ENCODE data around the gene FLNB.

FLNB gene

GRCh38 chr3:58191361-58191991 is 183.3 kb downstream of the FLNB start:
- no peak for DNase-seq (ENCODE audit: low read depth)
- TF ChIP-seq, protein P1, sequence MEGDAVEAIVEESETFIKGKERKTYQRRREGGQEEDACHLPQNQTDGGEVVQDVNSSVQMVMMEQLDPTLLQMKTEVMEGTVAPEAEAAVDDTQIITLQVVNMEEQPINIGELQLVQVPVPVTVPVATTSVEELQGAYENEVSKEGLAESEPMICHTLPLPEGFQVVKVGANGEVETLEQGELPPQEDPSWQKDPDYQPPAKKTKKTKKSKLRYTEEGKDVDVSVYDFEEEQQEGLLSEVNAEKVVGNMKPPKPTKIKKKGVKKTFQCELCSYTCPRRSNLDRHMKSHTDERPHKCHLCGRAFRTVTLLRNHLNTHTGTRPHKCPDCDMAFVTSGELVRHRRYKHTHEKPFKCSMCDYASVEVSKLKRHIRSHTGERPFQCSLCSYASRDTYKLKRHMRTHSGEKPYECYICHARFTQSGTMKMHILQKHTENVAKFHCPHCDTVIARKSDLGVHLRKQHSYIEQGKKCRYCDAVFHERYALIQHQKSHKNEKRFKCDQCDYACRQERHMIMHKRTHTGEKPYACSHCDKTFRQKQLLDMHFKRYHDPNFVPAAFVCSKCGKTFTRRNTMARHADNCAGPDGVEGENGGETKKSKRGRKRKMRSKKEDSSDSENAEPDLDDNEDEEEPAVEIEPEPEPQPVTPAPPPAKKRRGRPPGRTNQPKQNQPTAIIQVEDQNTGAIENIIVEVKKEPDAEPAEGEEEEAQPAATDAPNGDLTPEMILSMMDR (IDR thresholded peaks at IDR 0.05; ENCODE audit: control insufficient read depth, insufficient read depth, low read depth, low read length, missing control alignments): no peak
- H3K4me3 ChIP-seq (ENCODE audit: control insufficient read depth, low read depth, low read length): no peak overlapping the region

- H3K4me3 ChIP-seq (ENCODE audit: control insufficient read depth, low read depth, low read length): no peak overlapping the region
- TF ChIP-seq, protein P1 (IDR thresholded peaks at IDR 0.05; ENCODE audit: control insufficient read depth, insufficient read depth, low read depth, low read length, missing control alignments): no peak
- DNase-seq (ENCODE audit: low read depth): no peak
Measured at GRCh38 chr3:58192069-58192468, 183.8 kb downstream of the FLNB start.

DNA sequence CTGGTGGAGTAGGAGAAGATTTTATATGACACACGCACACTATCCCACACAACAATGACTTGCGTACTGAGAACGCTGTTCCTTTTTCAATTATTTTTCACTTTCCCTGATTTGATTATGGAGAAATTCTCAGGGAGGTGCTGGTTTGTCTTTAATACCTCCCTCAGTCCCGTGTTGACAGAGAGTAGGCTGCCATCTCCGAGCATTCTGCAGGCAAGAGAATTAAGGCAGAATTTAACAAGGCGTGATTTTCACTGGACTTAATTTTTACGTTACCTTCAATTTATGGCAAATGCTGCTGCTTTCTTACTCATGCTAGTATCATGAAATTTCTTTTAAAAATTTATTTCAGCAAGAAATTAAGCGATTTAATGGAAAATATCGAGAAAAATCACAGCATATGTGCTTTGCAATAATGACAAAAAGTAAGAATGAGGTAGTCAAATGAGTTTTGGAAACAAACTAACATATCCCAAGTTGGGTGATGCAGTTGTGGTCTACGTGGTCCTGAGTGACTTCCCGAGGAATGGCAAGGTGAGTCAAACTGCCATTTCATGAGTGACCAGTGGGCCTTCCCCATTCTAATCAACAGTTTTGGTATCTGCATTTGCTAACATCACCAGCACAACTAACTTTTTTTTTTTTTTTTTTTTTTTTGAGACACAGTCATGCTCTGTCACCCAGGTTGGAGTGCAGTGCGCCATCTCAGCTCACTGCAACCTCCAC is 185.6 kb downstream of the FLNB start:
- TF ChIP-seq, protein P1 (IDR thresholded peaks at IDR 0.05; ENCODE audit: control insufficient read depth, insufficient read depth, low read depth, low read length, missing control alignments): no peak
- DNase-seq (ENCODE audit: low read depth): no peak
- H3K4me3 ChIP-seq (ENCODE audit: control insufficient read depth, low read depth, low read length): no peak overlapping the region

DNA sequence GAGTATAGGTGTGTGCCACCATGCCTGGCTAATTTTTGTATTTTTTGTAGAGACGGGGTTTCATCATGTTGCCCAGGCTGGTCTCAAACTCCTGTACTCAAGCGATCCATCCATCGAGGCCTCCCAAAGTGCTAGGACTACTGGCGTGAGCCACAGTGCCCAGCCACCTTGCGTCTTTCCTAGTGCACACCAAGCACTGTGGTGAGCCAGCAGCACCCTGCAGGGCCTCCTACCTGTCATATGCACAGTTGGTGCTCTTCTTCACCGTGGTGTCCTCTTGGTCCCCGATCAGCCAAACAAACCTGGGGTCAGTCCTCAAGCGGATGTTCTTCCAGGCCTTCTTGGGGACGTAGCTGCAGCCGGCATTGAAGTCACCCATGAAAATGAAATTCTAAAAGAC is 189.4 kb downstream of the FLNB start:
- TF ChIP-seq, protein P1 (IDR thresholded peaks at IDR 0.05; ENCODE audit: control insufficient read depth, insufficient read depth, low read depth, low read length, missing control alignments): no peak
- no peak for DNase-seq (ENCODE audit: low read depth)
- no peak overlapping the region for H3K4me3 ChIP-seq (ENCODE audit: control insufficient read depth, low read depth, low read length)

DNA sequence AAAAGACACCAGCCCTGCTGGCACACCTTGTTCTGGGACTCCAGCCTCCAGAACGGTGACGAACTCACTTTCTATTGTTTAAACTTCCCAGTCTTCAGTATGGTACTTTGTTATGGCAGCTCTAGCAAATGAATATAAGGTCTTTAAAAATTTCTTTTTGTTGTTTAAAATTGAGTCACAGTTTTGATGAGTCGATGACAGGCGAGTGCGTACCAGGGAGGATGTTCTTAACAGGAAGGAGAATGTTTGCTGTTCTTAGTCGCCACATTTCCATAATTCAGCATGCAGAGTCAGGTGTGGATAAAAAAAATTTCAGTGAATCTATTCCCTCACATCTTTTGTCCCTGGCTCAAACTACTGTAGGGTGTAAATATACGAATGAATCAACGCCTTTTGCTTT is 190.1 kb downstream of the FLNB start:
- H3K4me3 ChIP-seq (ENCODE audit: control insufficient read depth, low read depth, low read length): no peak overlapping the region
- TF ChIP-seq, protein P1 (IDR thresholded peaks at IDR 0.05; ENCODE audit: control insufficient read depth, insufficient read depth, low read depth, low read length, missing control alignments): no peak
- DNase-seq (ENCODE audit: low read depth): no peak

GRCh38 chr3:58198804-58199203 is 190.6 kb downstream of the FLNB start:
- H3K4me3 ChIP-seq (ENCODE audit: control insufficient read depth, low read depth, low read length): no peak overlapping the region
- TF ChIP-seq, protein P1 (IDR thresholded peaks at IDR 0.05; ENCODE audit: control insufficient read depth, insufficient read depth, low read depth, low read length, missing control alignments): no peak
- no peak for DNase-seq (ENCODE audit: low read depth)

Data from AG09309 (cell line).